Measurements from ENCODE around the gene CARNS1.

The CARNS1 gene

GRCh38 chr11:67419325-67420049 lies 4.0 kb downstream of the CARNS1 start:
- no peak overlapping the region for H3K4me3 ChIP-seq (replicated peaks; ENCODE audit: insufficient read depth, low read length)
- H3K27me3 ChIP-seq (ENCODE audit: insufficient read depth, poor library complexity, severe bottlenecking) = no peaks in the 10 kb centered on the region
- no peak overlapping the region for H3K27ac ChIP-seq (replicated peaks)
- DNase-seq (ENCODE audit: low read depth in 1 of 2, low spot score in 1 of 2) = no peak
- TF ChIP-seq GABPA (IDR thresholded peaks at IDR 0.05; ENCODE audit: low read depth) (no peak), POLR2AphosphoS5 (IDR thresholded peaks at IDR 0.05; ENCODE audit: low read depth) (no peak), REST (IDR thresholded peaks at IDR 0.05; ENCODE audit: insufficient replicate concordance, low read depth) (no peak), SPI1 (IDR thresholded peaks at IDR 0.05; ENCODE audit: borderline replicate concordance, low read depth) (no peak), CTCF (IDR thresholded peaks at IDR 0.05; ENCODE audit: insufficient read depth, low read length) (no peak)

- H3K27ac ChIP-seq (replicated peaks) = no peak overlapping the region
- peak overlapping the region; percentile 27 for H3K4me3 ChIP-seq (replicated peaks; ENCODE audit: insufficient read depth, low read length)
- no peaks in the 10 kb centered on the region for H3K27me3 ChIP-seq (ENCODE audit: insufficient read depth, poor library complexity, severe bottlenecking)
- TF ChIP-seq SPI1 (IDR thresholded peaks at IDR 0.05; ENCODE audit: borderline replicate concordance, low read depth) = no peak
- no peak for TF ChIP-seq GABPA (IDR thresholded peaks at IDR 0.05; ENCODE audit: low read depth)
- no peak for TF ChIP-seq REST (IDR thresholded peaks at IDR 0.05; ENCODE audit: insufficient replicate concordance, low read depth)
- TF ChIP-seq CTCF (IDR thresholded peaks at IDR 0.05; ENCODE audit: insufficient read depth, low read length) = no peak
- TF ChIP-seq POLR2AphosphoS5 (IDR thresholded peaks at IDR 0.05; ENCODE audit: low read depth) = no peak
- no peak for DNase-seq (ENCODE audit: low read depth in 1 of 2, low spot score in 1 of 2)
Observed at GRCh38 chr11:67420147-67420645, 4.7 kb downstream of the CARNS1 start.

GRCh38 chr11:67420646-67421429 lies 5.4 kb downstream of the CARNS1 start:
- Histone ChIP-seq H3K27me3 (ENCODE audit: insufficient read depth, poor library complexity, severe bottlenecking) (no peaks in the 10 kb centered on the region), H3K27ac (replicated peaks) (no peak overlapping the region), H3K4me3 (replicated peaks; ENCODE audit: insufficient read depth, low read length) (peak overlapping the region; percentile 35)
- TF ChIP-seq SPI1 (IDR thresholded peaks at IDR 0.05; ENCODE audit: borderline replicate concordance, low read depth) = no peak
- TF ChIP-seq POLR2AphosphoS5 (IDR thresholded peaks at IDR 0.05; ENCODE audit: low read depth) = no peak; the same call in 1 of the 2 replicates
- no peak for TF ChIP-seq CTCF (IDR thresholded peaks at IDR 0.05; ENCODE audit: insufficient read depth, low read length)
- no peak for TF ChIP-seq REST (IDR thresholded peaks at IDR 0.05; ENCODE audit: insufficient replicate concordance, low read depth)
- TF ChIP-seq GABPA (IDR thresholded peaks at IDR 0.05; ENCODE audit: low read depth) = no peak
- DNase-seq (ENCODE audit: low read depth in 1 of 2, low spot score in 1 of 2) = peak; percentile 86 to 95

Data from HL-60 (cell line).